Central memory CD4-positive, alpha-beta T cell (primary cell): ENCODE data around the gene GYPC.
"Not testable (repeated sequence)": the region's sequence is repeated elsewhere in the genome, so short reads cannot be mapped to it uniquely, and the experiment has no call there.

Experiments
- DNase-seq: peaks from one replicate; pipeline ENCODE4 v3.0.0; 2022
- total RNA-seq, 3 experiments: gene quantifications; one replicate each; lab custom pipeline; 2026; lab: John Stamatoyannopoulos, UW

Gene GYPC
- 51.5 to 86.7 (median 58.6) reads per million in 3 experiments for total RNA-seq

- DNase-seq, result peak; percentile 50
These were observed at the start of gene GYPC for GRCh38 chr2:126655500-126656430. TSS of gene GYPC (plus strand) at chr2:126656158. CDS start at chr2:126656264, 106 bp downstream.

- DNase-seq, result no peak
These were observed 41.3 kb upstream of the GYPC start for GRCh38 chr2:126614524-126615227.

- DNase-seq, result no peak
These were observed 39.3 kb upstream of the GYPC start for GRCh38 chr2:126616606-126617069.

GRCh38 chr2:126620302-126620701 lies 35.7 kb upstream of the GYPC start:
- no peak for DNase-seq

- no peak for DNase-seq
These were observed 33.0 kb upstream of the GYPC start for GRCh38 chr2:126623000-126623399.

- DNase-seq, result no peak
These were observed 28.3 kb upstream of the GYPC start for GRCh38 chr2:126627643-126628042.

- DNase-seq, result no peak
These were observed 21.6 kb upstream of the GYPC start for GRCh38 chr2:126634273-126634861.

- no peak for DNase-seq
These were observed 20.7 kb upstream of the GYPC start for GRCh38 chr2:126635281-126635680.

GRCh38 chr2:126635736-126636135 lies 20.2 kb upstream of the GYPC start:
- no peak for DNase-seq

- no peak for DNase-seq
These were observed 18.6 kb upstream of the GYPC start for GRCh38 chr2:126637386-126637785.

GRCh38 chr2:126638746-126639145 lies 17.2 kb upstream of the GYPC start:
- DNase-seq, result no peak

GRCh38 chr2:126639276-126639675 lies 16.7 kb upstream of the GYPC start:
- DNase-seq, result no peak

GRCh38 chr2:126641294-126641693 lies 14.7 kb upstream of the GYPC start:
- DNase-seq, result not testable (repeated sequence)

GRCh38 chr2:126642031-126642430 lies 13.9 kb upstream of the GYPC start:
- DNase-seq, result no peak

GRCh38 chr2:126643431-126643830 lies 12.5 kb upstream of the GYPC start:
- no peak for DNase-seq

- no peak for DNase-seq
These were observed 12.0 kb upstream of the GYPC start for GRCh38 chr2:126643972-126644371.

- DNase-seq, result no peak
These were observed 11.2 kb upstream of the GYPC start for GRCh38 chr2:126644630-126645191.

- DNase-seq, result no peak
These were observed 10.7 kb upstream of the GYPC start for GRCh38 chr2:126645211-126645618.

GRCh38 chr2:126646026-126646425 lies 9.9 kb upstream of the GYPC start:
- no peak for DNase-seq

GRCh38 chr2:126647714-126648344 lies 8.1 kb upstream of the GYPC start:
- DNase-seq, result not testable (repeated sequence)

GRCh38 chr2:126648345-126648786 lies 7.6 kb upstream of the GYPC start:
- DNase-seq, result not testable (repeated sequence)

GRCh38 chr2:126649101-126649500 lies 6.9 kb upstream of the GYPC start:
- DNase-seq, result no peak
